ENCODE measurements around the gene HLA-DOB. TPM values are rescaled to one million over a fixed set of nuclear protein-coding genes. Genes with fewer than 3 reads are reported as not detected.

The HLA-DOB gene
- total RNA-seq, 2 experiments from 2014 or later, result 2.7 to 3.9 TPM

Other genes starting within 250 kb of the HLA-DOB start
- gene HLA-DRB1, start 227.2 kb downstream of the HLA-DOB start, total RNA-seq, result 100 to 1,000 TPM; 189 to 228 TPM
- 100 to 1,000 TPM in 1 of 2 experiments, 10 to 100 TPM in 1; 74.4 to 143 TPM for gene HLA-DQA1, start 179.6 kb downstream of the HLA-DOB start, total RNA-seq
- 10 to 100 TPM; 72.9 to 89.8 TPM for gene HLA-DQB1, start 150.3 kb downstream of the HLA-DOB start, total RNA-seq
- gene HLA-DQA2, start 75.6 kb downstream of the HLA-DOB start, total RNA-seq, result 10 to 100 TPM in 1 of 2 experiments, 1 to 10 TPM in 1; 4.9 to 11.6 TPM
- gene HLA-DQB2, start 53.5 kb downstream of the HLA-DOB start, total RNA-seq, result 1 to 10 TPM; 2.9 to 4.2 TPM
- gene TAP2, start 21.7 kb upstream of the HLA-DOB start, total RNA-seq, result 100 to 1,000 TPM; 242 to 258 TPM
- 100 to 1,000 TPM; 461 to 464 TPM for gene PSMB8, start 27.0 kb upstream of the HLA-DOB start, total RNA-seq
- 100 to 1,000 TPM; 407 to 417 TPM for gene TAP1, start 36.7 kb upstream of the HLA-DOB start, total RNA-seq
- 100 to 1,000 TPM; 402 to 473 TPM for gene PSMB9, start 37.2 kb upstream of the HLA-DOB start, total RNA-seq
- 10 to 100 TPM; 22.7 to 31.2 TPM for gene HLA-DMB, start 124.0 kb upstream of the HLA-DOB start, total RNA-seq
- gene HLA-DMA, start 136.1 kb upstream of the HLA-DOB start, total RNA-seq, result 10 to 100 TPM; 57.9 to 60.9 TPM
- 100 to 1,000 TPM; 309 to 336 TPM for gene BRD2, start 151.6 kb upstream of the HLA-DOB start, total RNA-seq
- gene HLA-DOA, start 192.6 kb upstream of the HLA-DOB start, total RNA-seq, result 10 to 100 TPM; 11.8 to 16.7 TPM